ENCODE measurements around the gene ZSCAN5B. TPM values are rescaled to one million over a fixed set of nuclear protein-coding genes. Genes with fewer than 3 reads are reported as not detected.
A peak's percentile ranks its signal among the peaks of the same experiment; 100 is the strongest.
"Not testable (repeated sequence)": the region's sequence is repeated elsewhere in the genome, so short reads cannot be mapped to it uniquely, and the experiment has no call there.

ZSCAN5B gene
- total RNA-seq, 1 experiment from 2014 or later: not detected

- H4K20me1 ChIP-seq (ENCODE audit: low read length); POLR2A ChIA-PET (ENCODE audit: unreplicated experiment); ATAC-seq; H3K79me2 ChIP-seq (ENCODE audit: low read length); H3K9me3 ChIP-seq (ENCODE audit: low read length); H3K27ac ChIP-seq (ENCODE audit: low read length); H3K9ac ChIP-seq (ENCODE audit: low read length); H3K36me3 ChIP-seq (ENCODE audit: low read depth, low read length); H3K4me3 ChIP-seq (ENCODE audit: low read length); CTCF ChIA-PET; H2AFZ ChIP-seq (ENCODE audit: low read length); H3K9me2 ChIP-seq (replicated peaks; ENCODE audit: low read length); DNase-seq; H3K4me1 ChIP-seq (ENCODE audit: insufficient read depth, low read length); H3F3A ChIP-seq (ENCODE audit: low read length, unreplicated experiment); intact Hi-C loops (cut with micrococcal nuclease); H3K4me2 ChIP-seq (ENCODE audit: low read length); BruUV-seq (replicated peaks): not testable (repeated sequence)
- H3K27me3 ChIP-seq (ENCODE audit: low read length): peaks cover 51% of the 10 kb centered on the region
- 0 out of 2 replicates have a peak, but pooled peaks have one; percentile 12 for TF ChIP-seq CTCF (conservative IDR thresholded peaks at IDR 0.05; ENCODE audit: low read depth, low read length)
These were observed 10.0 kb upstream of the ZSCAN5B start for GRCh38 chr19:56207581-56207980.

- peaks cover 60% of the 10 kb centered on the region for H3K27me3 ChIP-seq (ENCODE audit: low read length)
- H3K27ac ChIP-seq (ENCODE audit: low read length): no peak within 1 kb of the TSS
- intact Hi-C loops (cut with micrococcal nuclease): no loop called here
These were observed 4.4 kb upstream of the ZSCAN5B start, which contains the start of gene ZSCAN5C for GRCh38 chr19:56201973-56202372. Gene ZSCAN5C, plus strand, starts transcription at chr19:56202273. Its CDS starts 3,641 bp downstream, at chr19:56205914.

DNA sequence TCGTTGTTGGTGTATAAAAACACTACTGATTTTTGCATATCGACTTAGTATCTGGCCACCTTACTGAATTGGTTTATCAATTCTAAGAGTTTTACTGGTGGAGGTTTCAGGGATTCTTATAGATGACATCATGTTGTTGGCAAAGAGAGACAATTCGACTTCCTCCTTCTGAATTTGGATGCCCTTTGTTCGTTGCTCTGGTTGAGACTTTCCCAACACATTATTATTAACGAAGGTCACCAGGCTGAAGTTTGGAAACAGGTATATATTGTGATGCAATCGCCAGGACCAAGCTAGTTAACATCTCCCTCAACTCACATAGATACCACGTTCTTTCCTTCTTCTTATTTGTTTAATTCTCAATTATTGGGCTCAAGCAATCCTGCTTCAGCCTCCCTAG is 2.1 kb upstream of the ZSCAN5B start:
- ChIA-PET CTCF (no interaction called here), POLR2A (ENCODE audit: unreplicated experiment) (no interaction called here)
- Histone ChIP-seq H3K4me3 (ENCODE audit: low read length) (no peak overlapping the region), H3K4me1 (ENCODE audit: insufficient read depth, low read length) (no peaks in the 10 kb centered on the region), H3K9me2 (replicated peaks; ENCODE audit: low read length) (no peaks in the 10 kb centered on the region), H2AFZ (ENCODE audit: low read length) (no peak overlapping the region), H3F3A (ENCODE audit: low read length, unreplicated experiment) (no peaks in the 10 kb centered on the region), H3K27me3 (ENCODE audit: low read length) (peaks cover 49% of the 10 kb centered on the region), H3K9me3 (ENCODE audit: low read length) (no peaks in the 10 kb centered on the region), H4K20me1 (ENCODE audit: low read length) (no peaks in the 10 kb centered on the region), H3K36me3 (ENCODE audit: low read depth, low read length) (no peaks in the 10 kb centered on the region), H3K9ac (ENCODE audit: low read length) (no peak overlapping the region), H3K4me2 (ENCODE audit: low read length) (no peak overlapping the region), H3K27ac (ENCODE audit: low read length) (no peak overlapping the region), H3K79me2 (ENCODE audit: low read length) (no peaks in the 10 kb centered on the region)
- intact Hi-C loops (cut with micrococcal nuclease): no loop called here
- BruUV-seq (replicated peaks): no TSS peak
- no peak for TF ChIP-seq EZH2 (IDR thresholded peaks at IDR 0.05; ENCODE audit: low read length, unreplicated experiment)
- no peak for TF ChIP-seq CTCF (conservative IDR thresholded peaks at IDR 0.05; ENCODE audit: low read depth, low read length)
- TF ChIP-seq EZH2phosphoT487 (IDR thresholded peaks at IDR 0.05; ENCODE audit: borderline replicate concordance, low read length): no peak
- DNase-seq: no peak
- ATAC-seq: no peak

More at GRCh38 chr19:56201973-56202372, 4.4 kb upstream of the ZSCAN5B start, which contains the start of gene ZSCAN5C:
- no peak for TF ChIP-seq EZH2phosphoT487 (IDR thresholded peaks at IDR 0.05; ENCODE audit: borderline replicate concordance, low read length)
- no peak for TF ChIP-seq CTCF (conservative IDR thresholded peaks at IDR 0.05; ENCODE audit: low read depth, low read length)
- TF ChIP-seq EZH2 (IDR thresholded peaks at IDR 0.05; ENCODE audit: low read length, unreplicated experiment): no peak
- CTCF ChIA-PET: no interaction called here
- no peak within 1 kb of the TSS for H2AFZ ChIP-seq (ENCODE audit: low read length)
- H3K9me3 ChIP-seq (ENCODE audit: low read length): no peaks in the 10 kb centered on the region
- no TSS peak for BruUV-seq (replicated peaks)
- H4K20me1 ChIP-seq (ENCODE audit: low read length): no peaks in the 10 kb centered on the region
- H3K79me2 ChIP-seq (ENCODE audit: low read length): no peaks in the 10 kb centered on the region
- no peak for DNase-seq
- no peaks in the 10 kb centered on the region for H3K36me3 ChIP-seq (ENCODE audit: low read depth, low read length)
- no peak for ATAC-seq
- H3K9me2 ChIP-seq (replicated peaks; ENCODE audit: low read length): no peaks in the 10 kb centered on the region
- POLR2A ChIA-PET (ENCODE audit: unreplicated experiment): no interaction called here
- H3K4me1 ChIP-seq (ENCODE audit: insufficient read depth, low read length): no peaks in the 10 kb centered on the region
- no peak within 1 kb of the TSS for H3K9ac ChIP-seq (ENCODE audit: low read length)
- H3K4me3 ChIP-seq (ENCODE audit: low read length): no peak within 1 kb of the TSS
- no peaks in the 10 kb centered on the region for H3F3A ChIP-seq (ENCODE audit: low read length, unreplicated experiment)
- H3K4me2 ChIP-seq (ENCODE audit: low read length): no peak within 1 kb of the TSS

Data from PC-3 (cell line).